K562 (cell line): ENCODE results near the gene ETV3. TPM values are rescaled to one million over a fixed set of nuclear protein-coding genes. Genes with fewer than 3 reads are reported as not detected.
A peak's percentile ranks its signal among the peaks of the same experiment; 100 is the strongest.

ENCODE experiments used
- CREM ChIP-seq: IDR thresholded peaks from 2 replicates; pipeline ENCODE4 v1.6.1; 2014; ENCODE audit warnings: antibody characterized with exemption, low read depth
- NR2C1 ChIP-seq, 2 experiments: fragments of 450-650 bp; IDR thresholded peaks; 2 replicates each; pipeline ENCODE4 v1.6.1; 2017; ENCODE audit warnings: mild to moderate bottlenecking in 2 of 2, antibody characterized with exemption in 1 of 2, inconsistent platforms in 1 of 2, missing compliant biosample characterization in 1 of 2, missing genetic modification characterization in 1 of 2
- SPI1 ChIP-seq: IDR thresholded peaks from 2 replicates; pipeline ENCODE4 v1.6.1; 2011; ENCODE audit warnings: low read depth, low read length, control low read depth, borderline replicate concordance
- TAF7 ChIP-seq: fragments of 450-650 bp; IDR thresholded peaks from 2 replicates; pipeline ENCODE4 v1.6.1; 2016; ENCODE audit warnings: missing genetic modification characterization, missing compliant biosample characterization
- ZC3H8 ChIP-seq: fragments of 450-650 bp; IDR thresholded peaks from 2 replicates; pipeline ENCODE4 v1.6.1; 2017
- ZNF717 ChIP-seq: fragments of 250-450 bp; sonication (Bioruptor Pico); IDR thresholded peaks from 2 replicates; pipeline ENCODE4 v1.5.0; 2021
- polyA plus RNA-seq, 8 experiments: library from polyadenylated mRNA; depleted of rRNA in 4 of 8; stranded (reverse) in 5 of 8; unstranded in 3 of 8; fragments of >200 nt; fragmentation: Nextera tagmentation in 2 of 8; fragmentation: Illumina TruSeq in 1 of 8; extraction: Ambion mirVana in 2 of 8; extraction: Trizol in 1 of 8; gene quantifications; 2 replicates each; pipeline versions ENCODE4 v1.2.1 to v1.2.3, GENCODE V29; 2011 to 2014; ENCODE audit warnings: inconsistent platforms in 1 of 8, missing spikeins in 1 of 8
- total RNA-seq, 7 experiments: library from RNA; depleted of rRNA in 6 of 7; stranded (reverse); fragments of >200 nt in 6 of 7; fragmentation: Illumina TruSeq in 2 of 7; extraction: Trizol in 2 of 7; gene quantifications; 2 replicates each; pipeline versions ENCODE4 v1.2.1 to v1.2.3, GENCODE V29; 2011 to 2021; ENCODE audit warnings: low replicate concordance in 1 of 7
- TF ChIP-seq, protein P1 (sequence below), 2 experiments: fragments of 450-650 bp; IDR thresholded peaks; 2 replicates each; pipeline ENCODE4 v1.6.1; 2016; ENCODE audit warnings: mild to moderate bottlenecking in 2 of 2, borderline replicate concordance in 1 of 2, low read depth in 1 of 2, moderate library complexity in 1 of 2
- TF ChIP-seq, protein P2 (sequence below), 2 experiments: fragments of 450-650 bp in 1 of 2; sonication (generic) in 1 of 2; formaldehyde crosslinking in 1 of 2; IDR thresholded peaks in 1 of 2; conservative IDR thresholded peaks in 1 of 2; 2 replicates each; pipeline versions ENCODE4 v1.6.1 to v1.8.1; 2016 to 2023; ENCODE audit warnings: mild to moderate bottlenecking in 2 of 2, moderate library complexity in 2 of 2, inconsistent platforms in 1 of 2, missing genetic modification reagents in 1 of 2

Gene ETV3
- total and polyA plus RNA-seq, 9 of the 15 experiments (the other 6 are each of a cell fraction or from before 2014, with no cell fraction given): 3.1 to 16.0 (median 9.0) TPM

DNA sequence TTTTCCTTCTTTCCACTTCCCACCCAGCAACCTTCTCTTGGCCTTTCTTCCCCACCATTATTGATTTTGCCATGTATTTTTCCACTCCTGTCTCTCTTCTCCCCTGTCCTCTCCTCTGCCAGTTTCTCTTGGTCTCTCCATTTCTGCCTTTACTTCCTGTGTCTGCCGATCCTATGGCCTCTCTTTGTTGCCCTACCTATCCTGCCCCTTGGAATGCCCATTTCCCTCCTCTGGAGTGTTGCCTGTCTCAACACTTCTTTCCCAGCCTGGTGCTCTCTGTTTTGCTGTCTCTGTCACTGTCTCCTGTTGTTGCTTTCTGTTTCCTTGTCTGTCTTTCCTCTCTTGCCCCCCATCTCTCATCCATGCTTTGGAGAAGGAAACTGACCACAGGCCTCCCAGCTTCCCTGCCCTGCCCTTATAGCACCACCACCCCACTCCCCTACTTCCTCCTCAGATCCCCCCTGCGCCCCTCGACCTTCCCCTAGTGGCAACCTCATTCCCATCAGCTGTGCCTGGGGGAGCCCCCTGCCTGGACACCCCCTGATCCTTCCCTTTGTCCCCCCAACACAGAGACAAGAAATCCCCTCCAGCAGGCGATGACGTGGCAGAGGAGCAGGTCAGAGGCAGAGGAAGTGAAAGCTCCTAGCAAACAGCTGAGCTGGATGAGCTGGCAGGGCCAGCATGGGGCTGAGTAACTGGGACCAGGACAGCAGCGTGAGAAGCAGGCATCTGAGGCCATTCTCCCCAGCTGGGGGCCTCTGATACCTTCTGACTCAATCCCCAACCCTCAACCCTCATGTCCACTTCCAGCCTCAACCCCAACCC, 32.0 kb downstream of the ETV3 start (continued):
- TF ChIP-seq, protein P1, sequence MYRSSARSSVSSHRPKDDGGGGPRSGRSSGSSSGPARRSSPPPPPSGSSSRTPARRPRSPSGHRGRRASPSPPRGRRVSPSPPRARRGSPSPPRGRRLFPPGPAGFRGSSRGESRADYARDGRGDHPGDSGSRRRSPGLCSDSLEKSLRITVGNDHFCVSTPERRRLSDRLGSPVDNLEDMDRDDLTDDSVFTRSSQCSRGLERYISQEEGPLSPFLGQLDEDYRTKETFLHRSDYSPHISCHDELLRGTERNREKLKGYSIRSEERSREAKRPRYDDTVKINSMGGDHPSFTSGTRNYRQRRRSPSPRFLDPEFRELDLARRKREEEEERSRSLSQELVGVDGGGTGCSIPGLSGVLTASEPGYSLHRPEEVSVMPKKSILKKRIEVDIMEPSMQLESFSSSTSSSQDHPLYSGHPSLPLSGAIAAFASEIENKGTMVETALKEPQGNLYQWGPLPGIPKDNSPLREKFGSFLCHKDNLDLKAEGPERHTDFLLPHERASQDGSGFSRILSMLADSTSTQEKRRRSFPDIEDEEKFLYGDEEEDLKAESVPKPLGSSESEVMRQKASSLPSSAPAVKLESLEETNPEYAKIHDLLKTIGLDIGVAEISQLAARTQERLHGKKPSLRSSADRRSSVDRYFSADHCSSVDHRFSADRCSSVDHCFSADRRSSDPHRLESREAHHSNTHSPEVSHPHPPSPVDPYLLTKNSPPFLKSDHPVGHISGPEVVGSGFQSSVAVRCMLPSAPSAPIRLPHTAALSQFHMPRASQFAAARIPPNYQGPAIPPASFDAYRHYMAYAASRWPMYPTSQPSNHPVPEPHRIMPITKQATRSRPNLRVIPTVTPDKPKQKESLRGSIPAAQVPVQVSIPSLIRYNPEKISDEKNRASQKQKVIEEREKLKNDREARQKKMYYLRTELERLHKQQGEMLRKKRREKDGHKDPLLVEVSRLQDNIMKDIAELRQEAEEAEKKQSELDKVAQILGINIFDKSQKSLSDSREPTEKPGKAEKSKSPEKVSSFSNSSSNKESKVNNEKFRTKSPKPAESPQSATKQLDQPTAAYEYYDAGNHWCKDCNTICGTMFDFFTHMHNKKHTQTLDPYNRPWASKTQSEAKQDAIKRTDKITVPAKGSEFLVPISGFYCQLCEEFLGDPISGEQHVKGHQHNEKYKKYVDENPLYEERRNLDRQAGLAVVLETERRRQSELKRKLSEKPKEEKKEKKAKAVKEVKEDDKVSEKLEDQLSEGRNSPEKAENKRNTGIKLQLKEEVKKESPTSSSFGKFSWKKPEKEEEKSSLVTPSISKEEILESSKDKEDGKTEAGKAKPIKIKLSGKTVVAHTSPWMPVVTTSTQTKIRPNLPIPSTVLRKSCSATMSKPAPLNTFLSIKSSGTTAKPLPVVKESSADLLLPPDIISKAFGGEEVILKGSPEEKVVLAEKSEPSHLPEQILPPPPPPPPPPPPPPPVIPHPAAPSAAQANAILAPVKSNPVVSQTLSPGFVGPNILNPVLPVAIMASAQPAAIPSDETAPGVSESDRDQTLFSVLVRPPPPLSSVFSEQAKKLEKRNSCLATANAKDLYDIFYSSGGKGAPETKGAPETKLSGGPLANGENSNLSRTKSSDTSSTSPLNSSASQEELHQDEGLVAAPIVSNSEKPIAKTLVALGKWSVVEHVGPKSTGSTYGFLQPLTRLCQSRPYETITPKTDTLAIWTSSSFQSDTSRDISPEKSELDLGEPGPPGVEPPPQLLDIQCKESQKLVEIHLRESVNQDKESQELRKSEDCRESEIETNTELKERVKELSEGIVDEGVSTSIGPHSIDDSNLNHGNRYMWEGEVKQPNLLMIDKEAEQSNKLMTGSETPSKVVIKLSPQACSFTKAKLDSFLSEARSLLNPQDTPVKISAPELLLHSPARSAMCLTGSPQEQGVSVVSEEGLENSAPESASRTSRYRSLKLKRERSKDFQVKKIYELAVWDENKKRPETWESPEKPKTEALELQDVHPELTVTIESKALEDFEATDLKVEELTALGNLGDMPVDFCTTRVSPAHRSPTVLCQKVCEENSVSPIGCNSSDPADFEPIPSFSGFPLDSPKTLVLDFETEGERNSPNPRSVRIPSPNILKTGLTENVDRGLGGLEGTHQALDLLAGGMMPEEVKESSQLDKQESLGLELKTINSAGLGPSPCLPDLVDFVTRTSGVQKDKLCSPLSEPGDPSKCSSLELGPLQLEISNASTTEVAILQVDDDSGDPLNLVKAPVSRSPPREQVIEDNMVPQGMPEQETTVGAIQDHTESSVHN (IDR thresholded peaks at IDR 0.05; ENCODE audit: borderline replicate concordance in 1 of 2, low read depth in 1 of 2): 0 out of 4 replicates have a peak, but pooled peaks of 1 of the 2 experiments have one; percentile 24
- TF ChIP-seq, protein P2, sequence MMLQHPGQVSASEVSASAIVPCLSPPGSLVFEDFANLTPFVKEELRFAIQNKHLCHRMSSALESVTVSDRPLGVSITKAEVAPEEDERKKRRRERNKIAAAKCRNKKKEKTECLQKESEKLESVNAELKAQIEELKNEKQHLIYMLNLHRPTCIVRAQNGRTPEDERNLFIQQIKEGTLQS (IDR thresholded peaks at IDR 0.05): peak; percentile 42; the same call in 1 of the 2 replicates
- TF ChIP-seq, protein P2 (CRISPR knock-in tag; conservative IDR thresholded peaks at IDR 0.05): no peak
- peak; percentile 21; the same call in 1 of the 2 replicates for TF ChIP-seq CREM
- TF ChIP-seq SPI1: peak; percentile 75
- TF ChIP-seq ZNF717 (CRISPR knock-in tag): no peak
- TF ChIP-seq TAF7 (tag): 0 out of 2 replicates have a peak, but pooled peaks have one; percentile 27
- TF ChIP-seq ZC3H8: no peak
- TF ChIP-seq NR2C1 (IDR thresholded peaks at IDR 0.05): no peak
- TF ChIP-seq NR2C1 (tag; IDR thresholded peaks at IDR 0.05): 0 out of 2 replicates have a peak, but pooled peaks have one; percentile 15
